ENCODE data around the gene NME9. TPM values are rescaled to one million over a fixed set of nuclear protein-coding genes. Genes with fewer than 3 reads are reported as not detected.

The NME9 gene
- total and polyA plus RNA-seq, 10 of the 15 experiments (the other 5 are each of a cell fraction or from before 2014, with no cell fraction given), result 0.09 to 0.68 (median 0.22) TPM; not detected in 6

DNA sequence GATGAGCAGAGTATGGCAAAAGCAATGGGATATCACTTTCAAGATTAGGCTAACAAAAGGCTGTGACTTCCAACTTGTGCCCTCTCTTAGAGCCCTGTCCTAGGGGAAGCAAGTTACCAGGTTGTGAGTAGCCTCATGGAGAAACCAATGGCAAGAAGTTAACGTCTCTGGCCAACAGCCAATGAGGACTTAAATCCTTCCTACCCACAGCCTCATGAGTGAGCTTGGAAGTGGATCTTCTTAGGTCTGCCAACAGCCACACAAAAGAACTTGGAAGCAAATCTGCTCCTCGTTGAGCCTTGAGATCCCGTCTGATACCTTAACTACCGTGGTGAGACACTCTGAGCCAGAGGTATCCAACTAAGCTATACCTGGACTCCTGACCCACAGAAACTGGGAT lies 5.7 kb downstream of the NME9 start (continued):
- no peak for TF ChIP-seq BCLAF1 (IDR thresholded peaks at IDR 0.05)
- no peak for TF ChIP-seq SKIL (IDR thresholded peaks at IDR 0.05; ENCODE audit: low read depth, poor library complexity, severe bottlenecking)
- TF ChIP-seq HDAC2 (IDR thresholded peaks at IDR 0.05), result no peak

GRCh38 chr3:138317687-138318086 lies 12.0 kb downstream of the NME9 start:
- ATAC-seq (no peak), DNase-seq (ENCODE audit: low read depth, low spot score) (no peak), FAIRE-seq (no peak)
- intact Hi-C loops (cut with micrococcal nuclease; ENCODE audit: unreplicated experiment) (no loop called here), in situ Hi-C loops (cut with MboI) (no loop called here)
- Histone ChIP-seq H3K4me1 (ENCODE audit: control insufficient read depth, insufficient read depth, low read length) (no peaks in the 10 kb centered on the region), H3K9ac (ENCODE audit: control insufficient read depth, insufficient read depth, low read length) (no peak overlapping the region), H2AFZ (ENCODE audit: control insufficient read depth, low read depth, low read length) (no peak overlapping the region), H3K9me3 (replicated peaks; ENCODE audit: control insufficient read depth, insufficient read depth, low read length) (no peaks in the 10 kb centered on the region; the same call in 2 of the 3 replicates), H3K36me3 (ENCODE audit: control insufficient read depth in 2 of 2, insufficient read depth in 2 of 2, low read length in 1 of 2) (no peaks in the 10 kb centered on the region), H4K20me1 (ENCODE audit: control insufficient read depth, insufficient read depth) (no peaks in the 10 kb centered on the region), H3K27me3 (replicated peaks in 1 of 2; ENCODE audit: control insufficient read depth in 2 of 2, insufficient read depth in 2 of 2, low read length in 1 of 2) (no peaks in the 10 kb centered on the region; a peak in 1 of 4 replicates), H3K27ac (ENCODE audit: control insufficient read depth, insufficient read depth) (no peak overlapping the region), H3K4me2 (ENCODE audit: control insufficient read depth, insufficient read depth) (no peak overlapping the region), H3K79me2 (ENCODE audit: control insufficient read depth, insufficient read depth, low read length) (no peaks in the 10 kb centered on the region), H3K4me3 (no peak overlapping the region)
- POLR2A ChIA-PET, result no interaction called here
- SMC1A ChIA-PET (ENCODE audit: uncharacterized antibody, unreplicated experiment), result no interaction called here
- CTCF ChIA-PET, result no interaction called here
- WGBS (ENCODE audit: insufficient coverage, insufficient replicate concordance, low lambda C conversion rate, missing lambda C conversion rate), result 5% methylated on average over 1 of the region's 1 CpG
- no TSS peak for BruUV-seq (replicated peaks)
- RAD21 ChIA-PET (ENCODE audit: unreplicated experiment), result no interaction called here
- TF ChIP-seq ZBED1 (IDR thresholded peaks at IDR 0.05; ENCODE audit: borderline replicate concordance) (no peak), ZNF207 (IDR thresholded peaks at IDR 0.05; ENCODE audit: borderline replicate concordance) (no peak), BACH1 (IDR thresholded peaks at IDR 0.05; ENCODE audit: borderline replicate concordance) (no peak), ZSCAN29 (IDR thresholded peaks at IDR 0.05) (no peak), BHLHE40 (IDR thresholded peaks at IDR 0.05; ENCODE audit: borderline replicate concordance in 1 of 2, low read depth in 2 of 2, low read length in 1 of 2) (no peak), CUX1 (IDR thresholded peaks at IDR 0.05; ENCODE audit: insufficient replicate concordance, low read depth, low read length) (no peak), POLR2AphosphoS2 (IDR thresholded peaks at IDR 0.05; ENCODE audit: low read depth, low read length) (no peak)
- TF ChIP-seq, protein P1, sequence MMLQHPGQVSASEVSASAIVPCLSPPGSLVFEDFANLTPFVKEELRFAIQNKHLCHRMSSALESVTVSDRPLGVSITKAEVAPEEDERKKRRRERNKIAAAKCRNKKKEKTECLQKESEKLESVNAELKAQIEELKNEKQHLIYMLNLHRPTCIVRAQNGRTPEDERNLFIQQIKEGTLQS (IDR thresholded peaks at IDR 0.05; ENCODE audit: borderline replicate concordance, extremely low read depth, low read depth, low read length), result no peak

All from GM12878 (cell line).